ENCODE results near the gene RASGRP1. TPM values are rescaled to one million over a fixed set of nuclear protein-coding genes. Genes with fewer than 3 reads are reported as not detected.

The RASGRP1 gene
- total RNA-seq, 1 experiment from 2014 or later, result 1.6 TPM

GRCh38 chr15:38540510-38540909, 24.1 kb downstream of the RASGRP1 start:
- no peak overlapping the region for H3K4me2 ChIP-seq (ENCODE audit: low read length)
- ATAC-seq (no peak), DNase-seq (ENCODE audit: low read depth, low spot score) (no peak)
- H2AFZ ChIP-seq (ENCODE audit: low read depth, low read length, poor library complexity, severe bottlenecking), result no peak overlapping the region
- no peak overlapping the region for H3K9ac ChIP-seq (ENCODE audit: low read length)
- H3K36me3 ChIP-seq (ENCODE audit: control insufficient read depth in 1 of 2, insufficient read depth in 2 of 2, low read length in 2 of 2), result no peaks in the 10 kb centered on the region
- no peak overlapping the region for H3K27ac ChIP-seq (ENCODE audit: low read depth, low read length)
- H3K9me3 ChIP-seq (ENCODE audit: control insufficient read depth in 1 of 2, insufficient read depth in 1 of 2, low read depth in 1 of 2, low read length in 2 of 2), result no peaks in the 10 kb centered on the region
- no peak for TF ChIP-seq ZBTB33 (IDR thresholded peaks at IDR 0.05; ENCODE audit: extremely low read depth, insufficient replicate concordance, low read length)
- TF ChIP-seq, protein P1, sequence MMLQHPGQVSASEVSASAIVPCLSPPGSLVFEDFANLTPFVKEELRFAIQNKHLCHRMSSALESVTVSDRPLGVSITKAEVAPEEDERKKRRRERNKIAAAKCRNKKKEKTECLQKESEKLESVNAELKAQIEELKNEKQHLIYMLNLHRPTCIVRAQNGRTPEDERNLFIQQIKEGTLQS (IDR thresholded peaks at IDR 0.05), result no peak
- TF ChIP-seq CTCF (IDR thresholded peaks at IDR 0.05 in 2 of 3, conservative IDR thresholded peaks at IDR 0.05 in 1 of 3; ENCODE audit: borderline replicate concordance in 1 of 3, insufficient read depth in 1 of 3, low read depth in 2 of 3, low read length in 2 of 3), result no peak
- no peak for TF ChIP-seq POLR2AphosphoS5 (IDR thresholded peaks at IDR 0.05; ENCODE audit: low read depth, low read length)
- no peak for TF ChIP-seq RAD21 (IDR thresholded peaks at IDR 0.05; ENCODE audit: low read depth)
- no peak for TF ChIP-seq EZH2 (IDR thresholded peaks at IDR 0.05)
- TF ChIP-seq SP1 (IDR thresholded peaks at IDR 0.05; ENCODE audit: low read depth), result no peak
- TF ChIP-seq POLR2A (IDR thresholded peaks at IDR 0.05; ENCODE audit: borderline replicate concordance, extremely low read depth, insufficient read depth, insufficient read length), result no peak
- no peak for TF ChIP-seq TCF7L2 (IDR thresholded peaks at IDR 0.05; ENCODE audit: borderline replicate concordance, extremely low read depth, insufficient read depth, insufficient read length)
- no peak for TF ChIP-seq ELF1 (IDR thresholded peaks at IDR 0.05; ENCODE audit: borderline replicate concordance, low read depth)
- TF ChIP-seq ZFX (IDR thresholded peaks at IDR 0.05), result no peak
- no peak for TF ChIP-seq SRF (IDR thresholded peaks at IDR 0.05; ENCODE audit: low read depth)
- CTCF ChIA-PET, result interaction anchor here (1.2 kb wide), 1 partner anchor 24 kb away, joined by 4 read pairs; the partner anchor contains the start of gene RASGRP1
- H3K27me3 ChIP-seq (ENCODE audit: insufficient read depth, low read length), result no peaks in the 10 kb centered on the region
- intact Hi-C loops (cut with micrococcal nuclease), result no loop called here
- no peaks in the 10 kb centered on the region for H3K79me2 ChIP-seq (ENCODE audit: insufficient read depth, low read length)
- BruUV-seq (replicated peaks), result no TSS peak
- POLR2A ChIA-PET, result no interaction called here
- no peaks in the 10 kb centered on the region for H3K4me1 ChIP-seq (ENCODE audit: control insufficient read depth in 1 of 2, insufficient read depth in 2 of 2, low read length in 2 of 2)
- RAD21 ChIA-PET (ENCODE audit: low non-redundant PET in 1 of 2, low total read pairs in 2 of 2, uncharacterized antibody in 2 of 2, unreplicated experiment in 2 of 2), result interaction anchor here in 1 of 2 experiments (0.6 kb wide), 1 partner anchor 68 kb away, joined by 3 read pairs; no protein-coding TSS in a partner anchor
- no peaks in the 10 kb centered on the region for H3K9me2 ChIP-seq (ENCODE audit: insufficient read depth)
- H3K4me3 ChIP-seq (replicated peaks in 1 of 2; ENCODE audit: low read depth in 1 of 2, low read length in 2 of 2), result no peak overlapping the region
- H4K20me1 ChIP-seq (ENCODE audit: insufficient read depth), result no peaks in the 10 kb centered on the region

All from HCT116 (cell line).